NOMO-1 treated with DMSO at 0.1 percent for 48 hours (cell line): ENCODE results near the gene IL11RA.

Experiments used
- DNase-seq: peaks from one replicate; lab custom pipeline; 2025; ENCODE audit not compliant: unreplicated experiment; lab: John Stamatoyannopoulos, UW

The IL11RA gene

GRCh38 chr9:34652602-34653000, 616 bp downstream of the IL11RA start:
- DNase-seq = no peak

GRCh38 chr9:34653151-34654072, 1.4 kb downstream of the IL11RA start:
- DNase-seq = no peak

GRCh38 chr9:34654323-34655051, 2.5 kb downstream of the IL11RA start:
- no peak for DNase-seq

- no peak for DNase-seq
These were observed 3.4 kb downstream of the IL11RA start for GRCh38 chr9:34655394-34655793.

GRCh38 chr9:34656992-34657391, 5.0 kb downstream of the IL11RA start:
- no peak for DNase-seq

- DNase-seq = no peak
These were observed 6.5 kb downstream of the IL11RA start for GRCh38 chr9:34658461-34658860.

GRCh38 chr9:34659592-34660253, 7.7 kb downstream of the IL11RA start:
- no peak for DNase-seq

GRCh38 chr9:34662526-34663302, 10.7 kb downstream of the IL11RA start, which contains the start of gene CCL27:
Gene CCL27 (minus strand): TSS chr9:34662657. CDS start chr9:34662633, 24 bp downstream.
- DNase-seq = no peak

GRCh38 chr9:34663303-34663605, 11.3 kb downstream of the IL11RA start:
- no peak for DNase-seq

- DNase-seq = peak; percentile 86
These were observed 12.5 kb downstream of the IL11RA start for GRCh38 chr9:34664281-34665066.

- no peak for DNase-seq
These were observed 13.0 kb downstream of the IL11RA start for GRCh38 chr9:34665067-34665380.

GRCh38 chr9:34665381-34666250, 13.6 kb downstream of the IL11RA start:
- DNase-seq = peak; percentile 95

- no peak for DNase-seq
These were observed 18.0 kb downstream of the IL11RA start for GRCh38 chr9:34669809-34670562.

- no peak for DNase-seq
These were observed 19.3 kb downstream of the IL11RA start for GRCh38 chr9:34671307-34671706.

- DNase-seq = no peak
These were observed 22.5 kb downstream of the IL11RA start for GRCh38 chr9:34674440-34674839.

GRCh38 chr9:34675048-34675714, 23.2 kb downstream of the IL11RA start:
- peak; percentile 50 for DNase-seq

- no peak for DNase-seq
These were observed 23.9 kb downstream of the IL11RA start for GRCh38 chr9:34675869-34676268.

GRCh38 chr9:34684145-34684544, 32.2 kb downstream of the IL11RA start:
- DNase-seq = no peak
